Ectodermal cell (in vitro differentiated cells): ENCODE results near the gene RAB15.

Experiments used
- H3K27ac ChIP-seq: 2 replicates; pipeline ENCODE4 v1.7.0; 2013; ENCODE audit warnings: mild to moderate bottlenecking, low read depth, low read length; ENCODE audit not compliant: insufficient read depth, poor library complexity, severe bottlenecking
- H3K27me3 ChIP-seq: 2 replicates; pipeline ENCODE4 v1.7.0; 2013; ENCODE audit warnings: mild to moderate bottlenecking, low read length; ENCODE audit not compliant: insufficient read depth, control insufficient read depth, poor library complexity, severe bottlenecking
- H3K36me3 ChIP-seq: one replicate; pipeline ENCODE4 v1.7.0; 2013; ENCODE audit warnings: low read length; ENCODE audit not compliant: control insufficient read depth, insufficient read depth
- H3K4me1 ChIP-seq: one replicate; pipeline ENCODE4 v1.7.0; 2013; ENCODE audit warnings: low read length; ENCODE audit not compliant: control insufficient read depth, insufficient read depth
- H3K4me3 ChIP-seq: 2 replicates; pipeline ENCODE4 v1.7.0; 2013; ENCODE audit warnings: low read depth, low read length, control low read depth; ENCODE audit not compliant: insufficient read depth
- H3K9me3 ChIP-seq: 2 replicates; pipeline ENCODE4 v1.7.0; 2013; ENCODE audit warnings: mild to moderate bottlenecking, low read length, moderate library complexity; ENCODE audit not compliant: control insufficient read depth
- WGBS, 2 experiments: methylation state at CpG; one replicate each; pipeline ENCODE4 v1.1.7; 2013; ENCODE audit warnings: missing lambda C conversion rate in 2 of 2; 5-methylcytosine and 5-hydroxymethylcytosine counted together

The RAB15 gene

DNA sequence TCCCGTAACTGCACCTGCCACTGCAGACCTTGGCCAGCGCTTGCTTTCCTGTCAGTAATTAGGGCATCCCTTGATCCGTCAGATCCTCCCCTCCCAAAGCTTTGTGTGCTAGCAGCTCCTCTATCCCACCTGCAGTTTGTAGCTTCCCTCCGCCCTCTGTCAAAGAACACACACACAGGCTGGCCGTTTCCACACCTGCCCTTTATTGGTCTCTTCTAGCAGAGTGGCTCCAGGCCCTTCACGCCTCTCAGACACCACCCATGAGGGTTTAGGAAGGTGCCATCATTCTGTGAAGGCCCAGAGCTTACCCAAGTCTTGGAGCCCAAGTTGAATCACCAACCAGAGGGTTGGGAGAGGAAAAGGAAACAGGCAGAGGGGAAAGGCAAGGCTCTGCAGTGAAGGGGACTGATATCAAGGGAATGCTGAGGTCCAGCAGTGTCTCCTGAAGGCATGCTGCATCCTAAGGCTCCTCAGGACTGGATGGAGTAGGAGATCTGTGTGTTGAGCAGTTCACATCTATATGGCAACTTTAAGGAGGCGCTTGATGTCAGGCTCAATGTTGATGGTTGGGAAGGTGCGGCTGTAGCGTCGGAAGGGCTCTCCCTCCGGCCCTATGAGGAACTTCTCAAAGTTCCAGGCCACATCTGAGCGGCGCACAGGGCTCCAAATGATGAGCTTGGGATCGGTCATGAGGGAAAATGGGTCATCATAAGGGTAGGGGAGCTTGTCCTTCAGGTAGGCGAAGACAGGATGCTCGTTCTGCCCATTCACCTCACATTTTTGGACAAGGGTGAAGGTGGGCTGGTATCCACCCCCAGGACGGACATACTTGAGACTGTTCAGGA, 32.9 kb downstream of the RAB15 start:
- no peaks in the 10 kb centered on the region for H3K36me3 ChIP-seq
- WGBS, 2 experiments, result 92 to 93% methylated on average over 17 of the region's 17 CpGs

DNA sequence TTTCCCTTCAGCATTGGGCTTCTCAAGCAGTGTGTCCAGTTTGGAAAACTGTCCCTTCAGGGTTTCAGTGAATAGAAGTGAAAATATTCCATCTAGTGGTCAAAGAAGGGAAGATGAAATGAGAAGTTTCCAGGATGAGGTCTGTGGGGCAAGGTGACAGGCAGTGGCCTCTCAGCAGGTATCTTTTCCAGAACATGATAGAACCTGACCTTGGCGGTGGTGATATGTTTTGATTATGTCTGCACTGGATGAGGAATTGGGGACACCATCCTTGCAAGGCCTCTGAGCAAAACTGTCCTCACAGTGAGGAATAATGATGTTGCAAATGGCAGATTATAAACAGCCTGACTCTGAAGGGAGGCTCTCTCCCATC, 34.3 kb downstream of the RAB15 start:
- H3K9me3 ChIP-seq, result no peaks in the 10 kb centered on the region
- no peaks in the 10 kb centered on the region for H3K27me3 ChIP-seq
- H3K4me3 ChIP-seq, result no peak overlapping the region
- 94 to 98% methylated on average over 1 of the region's 1 CpG for WGBS, 2 experiments
- H3K4me1 ChIP-seq, result no peaks in the 10 kb centered on the region
- H3K27ac ChIP-seq, result no peak overlapping the region
- no peaks in the 10 kb centered on the region for H3K36me3 ChIP-seq

More for the DNA sequence above, 32.9 kb downstream of the RAB15 start:
- no peaks in the 10 kb centered on the region for H3K4me1 ChIP-seq
- no peaks in the 10 kb centered on the region for H3K27me3 ChIP-seq
- no peaks in the 10 kb centered on the region for H3K9me3 ChIP-seq
- H3K4me3 ChIP-seq, result no peak overlapping the region
- H3K27ac ChIP-seq, result no peak overlapping the region

DNA sequence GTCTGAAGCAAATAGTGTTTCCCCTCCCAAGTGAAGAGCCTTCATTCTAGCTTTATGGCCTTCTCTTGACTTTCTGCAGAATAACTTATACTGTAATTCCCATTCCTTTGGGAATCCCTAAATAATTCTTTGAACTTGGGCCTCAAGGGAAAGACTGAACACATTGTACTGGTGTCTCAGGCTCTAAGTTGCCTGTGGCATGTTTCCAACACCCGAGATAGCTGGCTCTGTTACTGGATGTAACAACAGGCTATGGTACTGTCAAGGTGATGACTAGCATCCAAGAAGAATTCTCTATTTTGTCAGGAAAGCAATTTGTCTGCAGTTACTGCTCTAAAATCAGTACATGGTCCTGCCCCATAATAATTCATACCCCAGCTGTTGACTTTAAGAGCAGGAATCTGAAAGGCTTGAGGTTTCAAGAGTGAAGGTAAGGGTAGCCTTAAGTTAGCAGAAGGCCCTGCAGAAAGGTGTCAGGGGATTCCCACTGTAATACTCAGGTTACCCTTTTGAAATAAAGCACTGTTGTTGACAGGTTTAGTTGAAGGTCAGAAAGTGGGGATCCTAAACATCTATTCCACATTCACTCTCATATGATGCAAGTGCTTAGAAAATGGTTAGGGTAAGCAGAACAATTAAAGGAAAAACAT, 34.8 kb downstream of the RAB15 start:
- Histone ChIP-seq H3K4me3 (no peak overlapping the region), H3K36me3 (no peaks in the 10 kb centered on the region), H3K27ac (no peak overlapping the region), H3K9me3 (no peaks in the 10 kb centered on the region), H3K27me3 (no peaks in the 10 kb centered on the region), H3K4me1 (no peaks in the 10 kb centered on the region)
- 96% methylated on average over 1 of the region's 1 CpG for WGBS, 2 experiments

DNA sequence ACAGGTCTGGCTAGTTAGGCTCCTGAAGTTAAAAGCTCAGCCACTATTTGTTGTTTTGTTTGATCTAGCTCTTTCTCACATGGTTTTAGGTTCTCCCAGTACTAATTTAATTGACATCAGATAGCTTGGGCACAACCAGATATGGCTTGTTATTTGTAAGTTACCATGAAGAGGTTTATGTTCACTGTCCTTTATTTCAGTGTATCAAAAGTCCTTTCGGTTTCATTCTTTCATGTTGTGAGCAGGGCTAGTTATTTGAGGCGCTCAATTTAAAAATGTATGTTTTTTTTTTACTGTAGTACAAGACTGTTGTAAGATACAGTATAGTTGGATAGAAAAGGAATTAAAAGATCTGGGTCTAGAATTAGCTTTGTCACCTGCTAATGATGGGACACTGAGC, 36.6 kb downstream of the RAB15 start:
- no peak overlapping the region for H3K4me3 ChIP-seq
- no peaks in the 10 kb centered on the region for H3K4me1 ChIP-seq
- no peaks in the 10 kb centered on the region for H3K27me3 ChIP-seq
- H3K36me3 ChIP-seq, result no peaks in the 10 kb centered on the region
- no peaks in the 10 kb centered on the region for H3K9me3 ChIP-seq
- 96 to 98% methylated on average over 2 of the region's 2 CpGs for WGBS, 2 experiments
- no peak overlapping the region for H3K27ac ChIP-seq

DNA sequence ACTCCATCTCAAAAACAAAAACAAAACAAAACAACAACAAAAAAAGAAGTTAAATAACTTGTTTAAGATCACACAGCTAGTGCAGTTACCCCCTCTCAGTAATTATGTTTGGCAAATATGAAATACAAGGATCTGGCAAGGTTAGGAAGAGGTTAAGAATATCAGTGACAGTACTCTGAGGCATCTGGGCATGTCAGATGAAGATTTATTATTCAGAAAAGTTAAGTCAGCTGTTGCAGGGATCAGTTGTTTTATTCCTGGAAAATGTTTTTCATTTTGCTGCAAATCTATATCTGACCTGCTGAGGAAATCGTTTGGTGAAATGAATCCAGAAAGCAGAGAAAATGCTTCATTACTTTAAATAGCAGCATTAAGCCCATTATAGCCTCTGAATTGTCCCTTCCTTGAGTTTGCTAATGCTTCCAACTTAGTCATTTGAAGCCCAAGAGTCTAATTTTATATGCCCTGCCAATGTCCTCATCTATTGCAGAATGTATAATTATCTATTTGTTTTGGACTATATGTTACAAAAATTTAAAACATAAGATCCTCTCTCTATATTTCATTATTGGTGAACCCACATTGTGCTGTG, 37.7 kb downstream of the RAB15 start:
- H3K9me3 ChIP-seq, result no peaks in the 10 kb centered on the region
- H3K27ac ChIP-seq, result no peak overlapping the region
- no peaks in the 10 kb centered on the region for H3K4me1 ChIP-seq
- H3K27me3 ChIP-seq, result no peaks in the 10 kb centered on the region
- no peaks in the 10 kb centered on the region for H3K36me3 ChIP-seq
- H3K4me3 ChIP-seq, result no peak overlapping the region
- 97 to 100% methylated on average over 1 of the region's 1 CpG for WGBS, 2 experiments

DNA sequence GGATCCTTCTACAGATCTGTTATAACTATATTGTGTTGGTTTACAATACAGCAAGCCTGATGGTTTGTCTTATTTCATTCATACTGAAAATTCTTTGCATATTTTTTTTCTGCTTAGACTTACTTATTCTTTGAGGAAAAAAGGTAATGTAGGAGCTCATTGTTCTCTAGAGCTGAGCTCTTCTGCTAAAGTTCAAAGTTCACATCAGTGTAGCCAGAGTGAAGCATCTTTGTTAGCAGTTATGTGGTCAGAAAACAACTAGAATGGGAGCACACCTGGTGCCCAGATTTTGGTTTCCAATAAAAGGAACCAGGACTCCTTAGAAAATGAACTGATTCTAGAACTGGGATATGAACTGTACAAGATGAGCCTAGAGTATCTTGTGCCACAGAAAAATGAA, 39.9 kb downstream of the RAB15 start:
- Histone ChIP-seq H3K27ac (no peak overlapping the region), H3K4me1 (no peaks in the 10 kb centered on the region), H3K27me3 (no peaks in the 10 kb centered on the region), H3K4me3 (no peak overlapping the region), H3K9me3 (no peaks in the 10 kb centered on the region), H3K36me3 (no peaks in the 10 kb centered on the region)

DNA sequence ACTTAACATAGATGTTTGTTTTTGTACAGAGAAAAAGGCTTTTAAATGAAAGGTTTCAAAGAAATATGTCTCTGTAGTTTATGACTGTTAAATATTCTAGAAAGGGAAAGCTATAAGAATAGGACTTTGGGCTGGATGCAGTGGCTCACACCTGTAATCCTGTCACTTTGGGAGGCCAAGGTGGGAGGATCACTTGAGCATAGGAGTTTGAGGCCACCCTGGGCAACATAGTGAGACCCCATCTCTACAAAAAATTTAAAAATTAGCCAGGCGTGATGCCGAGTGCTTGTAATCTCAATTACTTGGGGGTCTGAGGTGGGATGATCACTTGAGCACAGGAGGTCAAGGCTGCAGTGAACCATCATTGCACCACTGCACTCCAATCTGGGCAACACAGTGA, 41.0 kb downstream of the RAB15 start:
- no peaks in the 10 kb centered on the region for H3K4me1 ChIP-seq
- H3K27me3 ChIP-seq, result no peaks in the 10 kb centered on the region
- no peaks in the 10 kb centered on the region for H3K9me3 ChIP-seq
- H3K36me3 ChIP-seq, result no peaks in the 10 kb centered on the region
- H3K27ac ChIP-seq, result no peak overlapping the region
- H3K4me3 ChIP-seq, result no peak overlapping the region
- 83 to 95% methylated on average over 2 of the region's 2 CpGs for WGBS, 2 experiments

DNA sequence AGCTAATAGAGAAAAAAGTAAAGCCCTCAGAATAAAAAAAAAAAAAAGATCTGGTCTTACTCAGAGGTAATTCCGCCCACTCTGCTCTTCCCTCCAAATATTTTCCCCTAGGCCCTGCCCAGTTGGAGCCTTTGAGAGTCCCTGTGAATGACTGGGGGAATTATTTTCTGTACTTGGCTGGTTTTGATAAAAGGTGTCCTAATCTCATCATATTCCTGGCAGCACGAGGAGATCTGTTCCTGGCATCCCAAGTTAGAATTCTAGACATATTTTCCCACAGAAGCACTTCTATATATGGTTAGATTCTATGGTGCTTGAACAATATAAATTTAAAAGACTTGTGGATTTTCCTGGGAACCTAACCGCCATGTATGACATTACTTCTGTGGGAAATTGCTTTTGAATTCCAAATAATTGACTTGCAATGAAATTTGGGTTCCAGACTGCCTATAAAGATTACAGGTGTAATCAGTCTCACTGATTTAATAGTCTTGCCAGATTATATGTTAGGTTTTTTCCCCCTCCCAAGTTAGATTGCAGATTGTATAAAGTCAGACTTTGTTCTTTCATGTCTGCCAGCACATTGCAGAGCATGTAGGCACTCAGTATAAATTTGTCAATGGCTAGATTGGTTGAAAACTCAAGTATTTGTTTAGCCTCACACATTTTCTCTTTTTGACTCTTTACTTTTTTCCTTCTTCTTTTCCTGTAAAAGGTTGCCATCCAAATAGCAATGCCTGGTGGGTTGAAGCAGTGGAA, 41.9 kb downstream of the RAB15 start:
- H3K27me3 ChIP-seq, result no peaks in the 10 kb centered on the region
- WGBS, 2 experiments, result 95 to 98% methylated on average over 1 to 2 of the region's 3 CpGs
- peaks cover under 1% of the 10 kb centered on the region for H3K36me3 ChIP-seq
- H3K27ac ChIP-seq, result no peak overlapping the region
- H3K9me3 ChIP-seq, result no peaks in the 10 kb centered on the region
- no peak overlapping the region for H3K4me3 ChIP-seq
- no peaks in the 10 kb centered on the region for H3K4me1 ChIP-seq

DNA sequence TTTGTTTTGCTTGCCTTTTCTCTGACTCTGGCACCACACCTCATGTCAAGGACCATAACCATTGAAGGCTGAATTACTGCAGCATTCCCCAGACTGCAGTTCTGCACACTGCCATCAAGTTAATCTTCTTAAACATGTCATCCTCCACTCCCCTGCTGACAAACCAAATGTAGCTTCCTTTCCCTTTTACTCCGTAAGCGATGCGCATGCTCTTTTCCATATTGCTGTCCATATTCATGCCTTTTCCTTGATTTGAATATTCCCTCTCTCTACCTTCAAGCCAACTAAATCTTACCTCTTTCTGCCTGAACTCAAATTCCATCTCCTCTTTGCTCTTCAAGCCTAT, 43.1 kb downstream of the RAB15 start:
- H3K4me3 ChIP-seq, result no peak overlapping the region
- H3K27me3 ChIP-seq, result no peaks in the 10 kb centered on the region
- no peaks in the 10 kb centered on the region for H3K4me1 ChIP-seq
- WGBS, 2 experiments, result 96 to 98% methylated on average over 3 of the region's 3 CpGs
- H3K9me3 ChIP-seq, result no peaks in the 10 kb centered on the region
- no peak overlapping the region for H3K27ac ChIP-seq
- peaks cover 13% of the 10 kb centered on the region for H3K36me3 ChIP-seq
